Trophoblast cell (in vitro differentiated cells and primary cell): Measurements from ENCODE around the gene CEACAM4. TPM values are rescaled to one million over a fixed set of nuclear protein-coding genes. Genes with fewer than 3 reads are reported as not detected.
A peak's percentile ranks its signal among the peaks of the same experiment; 100 is the strongest.

Source experiments
- DNase-seq, 2 donors: peaks; one replicate each; pipeline ENCODE4 v3.0.0-alpha.2; 2016
- H2AFZ ChIP-seq: 2 replicates; pipeline ENCODE4 v1.6.1; 2013; ENCODE audit warnings: low read length, moderate library complexity, mild to moderate bottlenecking; ENCODE audit not compliant: insufficient read depth, poor library complexity
- H2AK5ac ChIP-seq: 2 replicates; pipeline ENCODE4 v1.6.1; 2013; ENCODE audit warnings: mild to moderate bottlenecking, low read length
- H2BK120ac ChIP-seq: 2 replicates; pipeline ENCODE4 v1.6.1; 2013; ENCODE audit warnings: low read length, mild to moderate bottlenecking, moderate library complexity; ENCODE audit not compliant: insufficient read depth, poor library complexity
- H2BK12ac ChIP-seq: 2 replicates; pipeline ENCODE4 v1.6.1; 2013; ENCODE audit warnings: mild to moderate bottlenecking, low read length, moderate library complexity
- H2BK5ac ChIP-seq: 2 replicates; pipeline ENCODE4 v1.6.1; 2013; ENCODE audit warnings: low read length, low read depth, moderate library complexity, mild to moderate bottlenecking; ENCODE audit not compliant: poor library complexity
- H3K14ac ChIP-seq: 2 replicates; pipeline ENCODE4 v1.6.1; 2013; ENCODE audit warnings: mild to moderate bottlenecking, low read length
- H3K18ac ChIP-seq: 2 replicates; pipeline ENCODE4 v1.6.1; 2013; ENCODE audit warnings: mild to moderate bottlenecking, low read length
- H3K23ac ChIP-seq: 2 replicates; pipeline ENCODE4 v1.6.1; 2013; ENCODE audit warnings: low read length
- H3K27ac ChIP-seq: 2 replicates; pipeline ENCODE4 v1.5.1; 2013; ENCODE audit warnings: low read depth, mild to moderate bottlenecking, inconsistent platforms, low read length, moderate library complexity
- H3K27me3 ChIP-seq: 2 replicates; pipeline ENCODE4 v1.6.1; 2013; ENCODE audit warnings: inconsistent platforms, mild to moderate bottlenecking, low read length, moderate library complexity; ENCODE audit not compliant: insufficient read depth
- H3K36me3 ChIP-seq, 2 experiments: 1 replicate in 1 of 2; 2 replicates in 1 of 2; pipeline ENCODE4 v1.6.1; 2013; ENCODE audit warnings: low read length in 2 of 2, mild to moderate bottlenecking in 2 of 2, moderate library complexity in 1 of 2; ENCODE audit not compliant: insufficient read depth in 2 of 2, control insufficient read depth in 1 of 2
- H3K4ac ChIP-seq: 2 replicates; pipeline ENCODE4 v1.6.1; 2013; ENCODE audit warnings: low read depth, mild to moderate bottlenecking, low read length, moderate library complexity
- H3K4me1 ChIP-seq, 2 experiments: 1 replicate in 1 of 2; 2 replicates in 1 of 2; pipeline ENCODE4 v1.6.1; 2013; ENCODE audit warnings: low read length in 2 of 2, mild to moderate bottlenecking in 2 of 2, moderate library complexity in 1 of 2; ENCODE audit not compliant: insufficient read depth in 2 of 2, control insufficient read depth in 1 of 2
- H3K4me2 ChIP-seq: 2 replicates; pipeline ENCODE4 v1.6.1; 2013; ENCODE audit warnings: inconsistent platforms, mild to moderate bottlenecking, low read length, moderate library complexity
- H3K4me3 ChIP-seq: 2 replicates; pipeline ENCODE4 v1.5.1; 2013; ENCODE audit warnings: mild to moderate bottlenecking, low read depth, low read length, inconsistent platforms
- H3K79me1 ChIP-seq: one replicate; pipeline ENCODE4 v1.6.1; 2013; ENCODE audit warnings: low read length
- H3K79me2 ChIP-seq: 2 replicates; pipeline ENCODE4 v1.6.1; 2013; ENCODE audit warnings: low read length, mild to moderate bottlenecking; ENCODE audit not compliant: control insufficient read depth, insufficient read depth, poor library complexity
- H3K9ac ChIP-seq: 2 replicates; pipeline ENCODE4 v1.6.1; 2013; ENCODE audit warnings: mild to moderate bottlenecking, low read length
- H3K9me3 ChIP-seq: 2 replicates; pipeline ENCODE4 v1.6.1; 2013; ENCODE audit warnings: low read depth, mild to moderate bottlenecking, control low read depth, inconsistent platforms, low read length; ENCODE audit not compliant: insufficient read depth
- H4K12ac ChIP-seq: 2 replicates; pipeline ENCODE4 v1.6.1; 2013; ENCODE audit warnings: low read depth, mild to moderate bottlenecking, low read length, moderate library complexity
- H4K8ac ChIP-seq: 2 replicates; pipeline ENCODE4 v1.6.1; 2013; ENCODE audit warnings: low read depth, mild to moderate bottlenecking, low read length, moderate library complexity
- H4K91ac ChIP-seq: one replicate; pipeline ENCODE4 v1.6.1; 2013; ENCODE audit warnings: low read depth, mild to moderate bottlenecking, low read length, moderate library complexity
- WGBS: extraction: QIAGEN DNeasy Blood & Tissue Kit; methylation state at CpG from one replicate; pipeline ENCODE4 v1.1.7; 2013; ENCODE audit warnings: missing lambda C conversion rate; ENCODE audit not compliant: insufficient read length, insufficient coverage; ENCODE audit errors: extremely low coverage; 5-methylcytosine and 5-hydroxymethylcytosine counted together
- polyA plus RNA-seq: library from polyadenylated mRNA; stranded (reverse); fragments of 200-250 nt; gene quantifications from 2 replicates; pipeline ENCODE4 v1.2.3, GENCODE V29; 2013

Gene CEACAM4
- polyA plus RNA-seq, result not detected in 2 replicates

DNA sequence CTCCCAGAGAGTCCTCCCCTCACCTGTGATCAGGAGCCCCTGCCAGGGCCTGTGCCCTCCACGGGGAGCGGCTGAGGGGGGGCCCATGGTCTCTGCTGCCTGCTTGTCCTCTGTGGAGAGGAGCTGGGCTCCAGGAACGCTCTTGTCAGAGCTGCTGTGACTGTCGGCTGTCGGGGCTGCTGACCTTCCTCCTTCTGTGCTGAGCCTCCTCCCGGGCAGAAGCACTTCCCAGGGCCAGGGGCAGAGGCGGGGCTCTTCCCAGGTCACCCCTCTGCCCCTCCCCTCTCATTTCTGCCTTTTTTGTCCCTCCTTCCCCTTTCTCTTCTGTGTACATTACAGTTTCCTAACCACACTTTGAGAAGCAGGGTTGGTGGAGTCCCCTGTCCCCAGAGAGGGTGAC is at the start of gene CEACAM4:
Gene CEACAM4, minus strand, starts transcription at position 198 of the 400 bp plus-strand sequence. Its CDS starts 111 bp downstream, at position 87.
- Histone ChIP-seq H3K4me3 (no peak within 1 kb of the TSS), H3K18ac (no peak within 1 kb of the TSS), H3K27me3 (no peaks in the 10 kb centered on the region), H4K8ac (no peak within 1 kb of the TSS), H2BK120ac (no peak within 1 kb of the TSS), H3K4ac (no peak within 1 kb of the TSS), H2AFZ (no peak within 1 kb of the TSS), H2BK5ac (no peak within 1 kb of the TSS), H3K79me2 (no peaks in the 10 kb centered on the region), H2AK5ac (no peak within 1 kb of the TSS), H3K9me3 (peaks cover 49% of the 10 kb centered on the region), H3K4me1 (no peaks in the 10 kb centered on the region), H3K36me3 (no peaks in the 10 kb centered on the region), H3K9ac (no peak within 1 kb of the TSS), H4K12ac (no peak within 1 kb of the TSS), H3K14ac (no peak within 1 kb of the TSS), H2BK12ac (no peak within 1 kb of the TSS), H3K27ac (no peak within 1 kb of the TSS), H3K4me2 (no peak within 1 kb of the TSS), H3K79me1 (no peaks in the 10 kb centered on the region), H3K23ac (no peak within 1 kb of the TSS), H4K91ac (no peak within 1 kb of the TSS)
- DNase-seq, result no peak
- WGBS, result no CpG with 5 or more reads among the region's 7 CpGs

DNA sequence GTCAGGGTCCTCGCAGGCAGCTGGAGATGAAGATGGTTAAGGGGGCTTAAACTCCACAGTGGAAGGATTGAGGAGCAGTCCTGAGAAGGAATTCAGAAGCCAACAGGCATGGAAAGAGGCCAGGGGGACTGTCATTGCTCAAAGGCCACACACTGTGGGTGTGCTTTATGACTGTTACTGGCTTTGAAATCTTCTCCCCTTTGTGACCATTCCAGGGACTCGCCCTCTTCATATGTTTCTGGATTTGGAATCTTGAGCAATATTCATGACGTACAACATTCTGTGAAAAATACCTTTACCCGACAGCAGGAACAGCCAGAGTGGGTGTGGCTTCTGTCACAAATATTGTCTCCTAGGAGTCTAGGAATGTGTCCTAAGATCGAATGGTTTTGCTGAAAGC is 44.6 kb upstream of the CEACAM4 start:
- no peaks in the 10 kb centered on the region for H3K79me2 ChIP-seq
- H3K27ac ChIP-seq, result no peak overlapping the region
- no peak overlapping the region for H3K14ac ChIP-seq
- no peak overlapping the region for H2BK5ac ChIP-seq
- no peak overlapping the region for H2BK120ac ChIP-seq
- H2BK12ac ChIP-seq, result no peak overlapping the region
- peak in 1 of 2 donors; percentile 31 for DNase-seq
- H3K18ac ChIP-seq, result no peak overlapping the region
- no CpG with 5 or more reads among the region's 5 CpGs for WGBS
- no peak overlapping the region for H4K91ac ChIP-seq
- no peaks in the 10 kb centered on the region for H3K36me3 ChIP-seq
- H3K23ac ChIP-seq, result no peak overlapping the region
- H4K12ac ChIP-seq, result no peak overlapping the region
- no peaks in the 10 kb centered on the region for H3K79me1 ChIP-seq
- peaks cover 2% of the 10 kb centered on the region for H3K27me3 ChIP-seq
- H3K4me3 ChIP-seq, result peak overlapping the region; percentile 54
- H3K4ac ChIP-seq, result no peak overlapping the region
- H3K9ac ChIP-seq, result no peak overlapping the region
- H3K9me3 ChIP-seq, result peaks cover 13% of the 10 kb centered on the region
- no peak overlapping the region for H3K4me2 ChIP-seq
- H3K4me1 ChIP-seq, result no peaks in the 10 kb centered on the region
- no peak overlapping the region for H2AK5ac ChIP-seq
- no peak overlapping the region for H4K8ac ChIP-seq
- no peak overlapping the region for H2AFZ ChIP-seq

DNA sequence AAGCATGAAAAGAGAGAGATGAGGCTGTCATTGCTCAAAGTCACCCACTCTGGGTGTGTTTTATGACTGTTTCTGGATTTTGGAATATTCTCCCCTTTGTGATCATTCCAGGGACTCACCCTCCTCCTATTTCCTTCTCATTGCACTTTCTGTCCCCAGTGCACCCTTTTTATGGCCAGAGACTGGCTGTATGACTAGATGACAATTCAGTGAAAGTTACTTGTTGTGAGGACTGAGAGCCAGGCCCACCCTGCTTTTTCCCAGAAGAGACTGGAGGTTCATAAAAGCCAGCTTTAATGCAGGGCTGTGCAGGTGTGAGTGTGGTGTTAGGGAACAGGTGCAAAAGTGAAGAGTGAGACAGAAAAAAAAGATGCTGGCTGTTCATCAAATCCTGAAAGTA is 43.9 kb upstream of the CEACAM4 start:
- Histone ChIP-seq H3K18ac (no peak overlapping the region), H3K4ac (no peak overlapping the region), H3K27ac (no peak overlapping the region), H2BK120ac (no peak overlapping the region), H2AK5ac (no peak overlapping the region), H3K4me1 (no peaks in the 10 kb centered on the region), H3K9me3 (peaks cover 16% of the 10 kb centered on the region), H2BK12ac (no peak overlapping the region), H3K23ac (no peak overlapping the region), H2BK5ac (no peak overlapping the region), H3K9ac (no peak overlapping the region), H3K4me2 (no peak overlapping the region), H4K91ac (no peak overlapping the region), H3K36me3 (no peaks in the 10 kb centered on the region), H2AFZ (no peak overlapping the region), H4K12ac (no peak overlapping the region), H3K79me2 (no peaks in the 10 kb centered on the region), H4K8ac (no peak overlapping the region), H3K4me3 (no peak overlapping the region), H3K14ac (no peak overlapping the region), H3K27me3 (peaks cover 2% of the 10 kb centered on the region), H3K79me1 (no peaks in the 10 kb centered on the region)
- DNase-seq, result no peak

DNA sequence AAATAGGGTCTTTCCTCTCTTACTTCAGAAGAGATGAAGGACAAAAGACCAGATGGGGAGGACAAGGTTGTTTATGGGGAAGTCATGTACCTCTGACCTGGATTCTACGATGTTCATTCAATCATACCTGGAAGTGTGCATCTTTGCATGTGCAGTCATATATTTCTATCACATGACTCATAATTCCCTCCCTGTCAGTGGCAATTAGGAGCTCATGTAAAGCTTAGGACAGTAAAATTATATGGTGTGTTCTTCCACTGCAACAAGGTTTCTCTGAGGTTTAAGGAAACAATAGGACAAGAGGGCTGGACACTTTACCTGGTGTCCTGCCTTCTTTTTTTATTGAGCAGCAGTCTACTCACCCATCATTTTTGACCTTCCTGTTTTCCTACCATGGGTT is 41.4 kb upstream of the CEACAM4 start:
- H3K36me3 ChIP-seq, result no peaks in the 10 kb centered on the region
- H3K23ac ChIP-seq, result no peak overlapping the region
- no CpG with 5 or more reads among the region's 1 CpG for WGBS
- H3K79me2 ChIP-seq, result no peaks in the 10 kb centered on the region
- no peak overlapping the region for H3K27ac ChIP-seq
- no peak overlapping the region for H4K12ac ChIP-seq
- no peak for DNase-seq
- H2AFZ ChIP-seq, result no peak overlapping the region
- H3K9ac ChIP-seq, result no peak overlapping the region
- peaks cover 18% of the 10 kb centered on the region for H3K9me3 ChIP-seq
- no peak overlapping the region for H3K18ac ChIP-seq
- H2AK5ac ChIP-seq, result no peak overlapping the region
- no peak overlapping the region for H3K4me2 ChIP-seq
- H3K4me3 ChIP-seq, result no peak overlapping the region
- no peak overlapping the region for H4K8ac ChIP-seq
- no peak overlapping the region for H4K91ac ChIP-seq
- H3K79me1 ChIP-seq, result no peaks in the 10 kb centered on the region
- no peak overlapping the region for H2BK120ac ChIP-seq
- peaks cover 2% of the 10 kb centered on the region for H3K27me3 ChIP-seq
- H2BK5ac ChIP-seq, result no peak overlapping the region
- no peak overlapping the region for H3K4ac ChIP-seq
- no peak overlapping the region for H2BK12ac ChIP-seq
- no peaks in the 10 kb centered on the region for H3K4me1 ChIP-seq
- no peak overlapping the region for H3K14ac ChIP-seq
